Keratinocyte (primary cell): ENCODE results near the gene GNB1L.

Source experiments
- CTCF ChIP-seq, 3 experiments: IDR thresholded peaks in 1 of 3; conservative IDR thresholded peaks in 1 of 3; optimal IDR thresholded peaks in 1 of 3; 2 replicates in 2 of 3; 3 replicates in 1 of 3; pipeline versions ENCODE3 to v1.5.1; 2011; ENCODE audit warnings: low read length in 3 of 3, mild to moderate bottlenecking in 3 of 3, moderate library complexity in 2 of 3, control low read depth in 1 of 3, inconsistent platforms in 1 of 3; ENCODE audit not compliant: insufficient read depth in 2 of 3; ENCODE audit errors: extremely low read depth in 1 of 3
- EZH2 ChIP-seq: IDR thresholded peaks from one replicate; pipeline ENCODE4 v1.6.1; 2012; ENCODE audit warnings: inconsistent platforms, mild to moderate bottlenecking, low read length, moderate library complexity

DNA sequence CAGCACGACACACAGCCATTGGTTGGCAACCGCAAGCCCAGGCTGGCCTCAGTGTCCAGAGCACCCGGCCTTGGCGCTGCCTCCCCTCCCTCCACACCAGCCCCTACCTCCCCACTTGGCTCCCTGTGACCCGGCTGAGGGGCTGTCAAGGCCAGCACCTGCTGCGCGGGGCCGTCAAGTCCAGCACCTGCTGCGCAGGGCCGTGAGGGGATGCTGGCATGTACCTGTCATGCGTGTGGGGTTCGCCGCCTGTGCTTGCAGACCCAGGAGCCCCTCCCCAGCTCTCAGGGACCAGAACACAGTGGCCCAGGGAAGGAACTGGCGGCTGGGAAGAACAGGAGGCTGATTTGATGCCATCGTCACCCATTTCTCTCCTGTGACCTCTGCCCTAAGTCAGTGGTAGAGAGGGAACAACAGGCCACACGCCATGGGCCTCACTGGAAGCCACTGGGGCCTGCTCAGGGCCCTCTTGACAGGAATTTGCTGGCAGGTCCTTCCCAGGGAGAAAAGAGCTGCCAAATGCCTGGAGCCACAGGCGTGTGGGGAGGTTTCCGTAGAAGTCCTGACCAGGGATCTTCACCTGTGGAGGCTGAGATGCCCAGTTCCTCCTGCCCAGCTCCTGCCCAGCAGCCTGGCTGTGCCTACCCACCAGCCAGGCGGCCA is 56.5 kb downstream of the GNB1L start:
- no peak for TF ChIP-seq CTCF (optimal IDR thresholded peaks at IDR 0.05 in 1 of 3, IDR thresholded peaks at IDR 0.05 in 1 of 3, conservative IDR thresholded peaks at IDR 0.05 in 1 of 3; ENCODE audit: extremely low read depth in 1 of 3, insufficient read depth in 2 of 3, low read length in 3 of 3)
- no peak for TF ChIP-seq EZH2
